ENCODE results near the gene TMEM225B.

The TMEM225B gene

GRCh38 chr7:99643464-99643863, 45.4 kb downstream of the TMEM225B start:
- Histone ChIP-seq H2BK12ac (ENCODE audit: low read length) (no peak overlapping the region), H4K91ac (ENCODE audit: low read depth, low read length) (no peak overlapping the region), H4K8ac (ENCODE audit: low read depth, low read length) (no peak overlapping the region), H3K36me3 (ENCODE audit: control insufficient read depth in 1 of 2, insufficient read depth in 2 of 2, low read length in 2 of 2) (peaks cover 3 to 6% of the 10 kb centered on the region in 2 experiments), H2BK5ac (ENCODE audit: low read depth, low read length, poor library complexity) (no peak overlapping the region), H3K4me2 (ENCODE audit: low read length) (no peak overlapping the region), H2AK5ac (ENCODE audit: low read length) (no peak overlapping the region), H2AFZ (ENCODE audit: insufficient read depth, low read length, poor library complexity) (no peak overlapping the region), H3K18ac (ENCODE audit: low read length) (no peak overlapping the region), H3K79me1 (ENCODE audit: low read length) (no peaks in the 10 kb centered on the region), H3K79me2 (ENCODE audit: control insufficient read depth, insufficient read depth, low read length, poor library complexity) (no peaks in the 10 kb centered on the region), H3K4me3 (ENCODE audit: low read depth, low read length) (no peak overlapping the region), H2BK120ac (ENCODE audit: insufficient read depth, low read length, poor library complexity) (no peak overlapping the region), H3K9ac (ENCODE audit: low read length) (no peak overlapping the region), H3K27ac (ENCODE audit: low read depth, low read length) (no peak overlapping the region), H3K4ac (ENCODE audit: low read depth, low read length) (no peak overlapping the region), H3K14ac (ENCODE audit: low read length) (no peak overlapping the region), H3K4me1 (ENCODE audit: control insufficient read depth in 1 of 2, insufficient read depth in 2 of 2, low read length in 2 of 2) (no peaks in the 10 kb centered on the region), H3K23ac (ENCODE audit: low read length) (no peak overlapping the region), H3K27me3 (ENCODE audit: insufficient read depth, low read length) (no peaks in the 10 kb centered on the region), H4K12ac (ENCODE audit: low read depth, low read length) (no peak overlapping the region), H3K9me3 (ENCODE audit: insufficient read depth, low read depth, low read length) (no peaks in the 10 kb centered on the region)
- no CpG with 5 or more reads among the region's 2 CpGs for WGBS (ENCODE audit: extremely low coverage, insufficient coverage, insufficient read length)
- DNase-seq = no peak

- peaks cover 0 to 3% of the 10 kb centered on the region in 2 experiments for H3K36me3 ChIP-seq (ENCODE audit: control insufficient read depth in 1 of 2, insufficient read depth in 2 of 2, low read length in 2 of 2)
- H4K8ac ChIP-seq (ENCODE audit: low read depth, low read length) = no peak overlapping the region
- H3K79me1 ChIP-seq (ENCODE audit: low read length) = no peaks in the 10 kb centered on the region
- no peak overlapping the region for H3K14ac ChIP-seq (ENCODE audit: low read length)
- H3K27me3 ChIP-seq (ENCODE audit: insufficient read depth, low read length) = no peaks in the 10 kb centered on the region
- no peak overlapping the region for H2AFZ ChIP-seq (ENCODE audit: insufficient read depth, low read length, poor library complexity)
- no peak for DNase-seq
- H2AK5ac ChIP-seq (ENCODE audit: low read length) = no peak overlapping the region
- no peaks in the 10 kb centered on the region for H3K79me2 ChIP-seq (ENCODE audit: control insufficient read depth, insufficient read depth, low read length, poor library complexity)
- H3K23ac ChIP-seq (ENCODE audit: low read length) = no peak overlapping the region
- no CpG with 5 or more reads among the region's 3 CpGs for WGBS (ENCODE audit: extremely low coverage, insufficient coverage, insufficient read length)
- no peak overlapping the region for H2BK12ac ChIP-seq (ENCODE audit: low read length)
- H2BK120ac ChIP-seq (ENCODE audit: insufficient read depth, low read length, poor library complexity) = no peak overlapping the region
- H3K4me2 ChIP-seq (ENCODE audit: low read length) = no peak overlapping the region
- no peak overlapping the region for H3K4me3 ChIP-seq (ENCODE audit: low read depth, low read length)
- H3K9me3 ChIP-seq (ENCODE audit: insufficient read depth, low read depth, low read length) = no peaks in the 10 kb centered on the region
- H3K18ac ChIP-seq (ENCODE audit: low read length) = no peak overlapping the region
- H4K91ac ChIP-seq (ENCODE audit: low read depth, low read length) = no peak overlapping the region
- no peak overlapping the region for H2BK5ac ChIP-seq (ENCODE audit: low read depth, low read length, poor library complexity)
- H3K9ac ChIP-seq (ENCODE audit: low read length) = no peak overlapping the region
- H3K4ac ChIP-seq (ENCODE audit: low read depth, low read length) = no peak overlapping the region
- no peak overlapping the region for H4K12ac ChIP-seq (ENCODE audit: low read depth, low read length)
- no peak overlapping the region for H3K27ac ChIP-seq (ENCODE audit: low read depth, low read length)
- H3K4me1 ChIP-seq (ENCODE audit: control insufficient read depth in 1 of 2, insufficient read depth in 2 of 2, low read length in 2 of 2) = no peaks in the 10 kb centered on the region
Measured at GRCh38 chr7:99644431-99644830, 46.4 kb downstream of the TMEM225B start.

GRCh38 chr7:99645590-99645989, 47.5 kb downstream of the TMEM225B start:
- no peaks in the 10 kb centered on the region for H3K27me3 ChIP-seq (ENCODE audit: insufficient read depth, low read length)
- H4K91ac ChIP-seq (ENCODE audit: low read depth, low read length) = no peak overlapping the region
- H2BK120ac ChIP-seq (ENCODE audit: insufficient read depth, low read length, poor library complexity) = no peak overlapping the region
- no CpG with 5 or more reads among the region's 1 CpG for WGBS (ENCODE audit: extremely low coverage, insufficient coverage, insufficient read length)
- H2BK5ac ChIP-seq (ENCODE audit: low read depth, low read length, poor library complexity) = no peak overlapping the region
- no peak overlapping the region for H3K4ac ChIP-seq (ENCODE audit: low read depth, low read length)
- no peak overlapping the region for H3K18ac ChIP-seq (ENCODE audit: low read length)
- no peak overlapping the region for H3K9ac ChIP-seq (ENCODE audit: low read length)
- H3K4me1 ChIP-seq (ENCODE audit: control insufficient read depth in 1 of 2, insufficient read depth in 2 of 2, low read length in 2 of 2) = no peaks in the 10 kb centered on the region
- H4K8ac ChIP-seq (ENCODE audit: low read depth, low read length) = no peak overlapping the region
- H2AFZ ChIP-seq (ENCODE audit: insufficient read depth, low read length, poor library complexity) = no peak overlapping the region
- no peaks in the 10 kb centered on the region for H3K79me2 ChIP-seq (ENCODE audit: control insufficient read depth, insufficient read depth, low read length, poor library complexity)
- DNase-seq = no peak
- no peak overlapping the region for H3K23ac ChIP-seq (ENCODE audit: low read length)
- H3K9me3 ChIP-seq (ENCODE audit: insufficient read depth, low read depth, low read length) = no peaks in the 10 kb centered on the region
- no peak overlapping the region for H3K4me2 ChIP-seq (ENCODE audit: low read length)
- H4K12ac ChIP-seq (ENCODE audit: low read depth, low read length) = no peak overlapping the region
- no peak overlapping the region for H3K27ac ChIP-seq (ENCODE audit: low read depth, low read length)
- no peak overlapping the region for H2BK12ac ChIP-seq (ENCODE audit: low read length)
- H2AK5ac ChIP-seq (ENCODE audit: low read length) = no peak overlapping the region
- H3K4me3 ChIP-seq (ENCODE audit: low read depth, low read length) = no peak overlapping the region
- H3K36me3 ChIP-seq (ENCODE audit: control insufficient read depth in 1 of 2, insufficient read depth in 2 of 2, low read length in 2 of 2) = peaks cover 0 to 3% of the 10 kb centered on the region in 2 experiments
- no peak overlapping the region for H3K14ac ChIP-seq (ENCODE audit: low read length)
- H3K79me1 ChIP-seq (ENCODE audit: low read length) = no peaks in the 10 kb centered on the region

GRCh38 chr7:99648843-99649242, 50.8 kb downstream of the TMEM225B start:
- no peaks in the 10 kb centered on the region for H3K79me2 ChIP-seq (ENCODE audit: control insufficient read depth, insufficient read depth, low read length, poor library complexity)
- H3K9me3 ChIP-seq (ENCODE audit: insufficient read depth, low read depth, low read length) = no peaks in the 10 kb centered on the region
- H3K27ac ChIP-seq (ENCODE audit: low read depth, low read length) = no peak overlapping the region
- no CpG with 5 or more reads among the region's 2 CpGs for WGBS (ENCODE audit: extremely low coverage, insufficient coverage, insufficient read length)
- H2BK12ac ChIP-seq (ENCODE audit: low read length) = no peak overlapping the region
- DNase-seq = no peak
- no peaks in the 10 kb centered on the region for H3K79me1 ChIP-seq (ENCODE audit: low read length)
- H4K12ac ChIP-seq (ENCODE audit: low read depth, low read length) = no peak overlapping the region
- peaks cover 0 to 3% of the 10 kb centered on the region in 2 experiments for H3K36me3 ChIP-seq (ENCODE audit: control insufficient read depth in 1 of 2, insufficient read depth in 2 of 2, low read length in 2 of 2)
- H3K9ac ChIP-seq (ENCODE audit: low read length) = no peak overlapping the region
- H4K8ac ChIP-seq (ENCODE audit: low read depth, low read length) = no peak overlapping the region
- no peak overlapping the region for H2BK5ac ChIP-seq (ENCODE audit: low read depth, low read length, poor library complexity)
- H2AFZ ChIP-seq (ENCODE audit: insufficient read depth, low read length, poor library complexity) = no peak overlapping the region
- H3K27me3 ChIP-seq (ENCODE audit: insufficient read depth, low read length) = no peaks in the 10 kb centered on the region
- H3K23ac ChIP-seq (ENCODE audit: low read length) = no peak overlapping the region
- no peak overlapping the region for H3K14ac ChIP-seq (ENCODE audit: low read length)
- H3K18ac ChIP-seq (ENCODE audit: low read length) = no peak overlapping the region
- H3K4me3 ChIP-seq (ENCODE audit: low read depth, low read length) = no peak overlapping the region
- H3K4me1 ChIP-seq (ENCODE audit: control insufficient read depth in 1 of 2, insufficient read depth in 2 of 2, low read length in 2 of 2) = peaks cover 0 to 3% of the 10 kb centered on the region in 2 experiments
- no peak overlapping the region for H3K4ac ChIP-seq (ENCODE audit: low read depth, low read length)
- no peak overlapping the region for H2BK120ac ChIP-seq (ENCODE audit: insufficient read depth, low read length, poor library complexity)
- H4K91ac ChIP-seq (ENCODE audit: low read depth, low read length) = no peak overlapping the region
- H3K4me2 ChIP-seq (ENCODE audit: low read length) = no peak overlapping the region
- H2AK5ac ChIP-seq (ENCODE audit: low read length) = no peak overlapping the region
